OCI-LY1 (cell line): ENCODE results near the gene PDE8A.

ENCODE experiments used
- EZH2 ChIP-seq: fragments of 200-600 bp; sonication (generic), shearing (Covaris generic); IDR thresholded peaks from 2 replicates; pipeline ENCODE4 v1.8.0; 2017; ENCODE audit warnings: borderline replicate concordance, mixed run types, mild to moderate bottlenecking, antibody characterized with exemption, low read length, moderate library complexity, mixed read lengths
- TF ChIP-seq, protein P1 (sequence below): fragments of 200-600 bp; sonication (generic), shearing (Covaris generic); IDR thresholded peaks from 2 replicates; pipeline ENCODE4 v1.5.1; 2017; ENCODE audit warnings: mild to moderate bottlenecking, antibody characterized with exemption, low read length, moderate library complexity, mixed read lengths

DNA sequence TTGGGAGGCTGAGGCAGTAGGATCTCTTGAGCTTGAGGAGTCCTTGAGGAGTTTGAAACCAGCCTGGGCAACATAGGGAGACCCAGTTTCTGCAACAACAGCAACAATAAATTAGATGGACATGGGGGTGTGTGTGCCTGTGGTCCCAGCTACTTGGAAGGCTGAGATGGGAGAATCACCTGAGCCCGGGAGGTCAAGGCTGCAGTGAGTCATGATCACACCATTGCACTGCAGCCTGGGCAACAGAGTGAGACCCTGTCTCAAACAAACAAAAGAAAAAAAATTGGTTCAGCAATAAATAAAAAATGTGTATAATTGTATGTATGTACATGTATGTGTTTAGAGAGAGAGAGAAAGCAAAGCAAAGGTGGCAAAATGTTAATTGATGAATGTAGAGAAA lies 83.1 kb downstream of the PDE8A start:
- TF ChIP-seq, protein P1, sequence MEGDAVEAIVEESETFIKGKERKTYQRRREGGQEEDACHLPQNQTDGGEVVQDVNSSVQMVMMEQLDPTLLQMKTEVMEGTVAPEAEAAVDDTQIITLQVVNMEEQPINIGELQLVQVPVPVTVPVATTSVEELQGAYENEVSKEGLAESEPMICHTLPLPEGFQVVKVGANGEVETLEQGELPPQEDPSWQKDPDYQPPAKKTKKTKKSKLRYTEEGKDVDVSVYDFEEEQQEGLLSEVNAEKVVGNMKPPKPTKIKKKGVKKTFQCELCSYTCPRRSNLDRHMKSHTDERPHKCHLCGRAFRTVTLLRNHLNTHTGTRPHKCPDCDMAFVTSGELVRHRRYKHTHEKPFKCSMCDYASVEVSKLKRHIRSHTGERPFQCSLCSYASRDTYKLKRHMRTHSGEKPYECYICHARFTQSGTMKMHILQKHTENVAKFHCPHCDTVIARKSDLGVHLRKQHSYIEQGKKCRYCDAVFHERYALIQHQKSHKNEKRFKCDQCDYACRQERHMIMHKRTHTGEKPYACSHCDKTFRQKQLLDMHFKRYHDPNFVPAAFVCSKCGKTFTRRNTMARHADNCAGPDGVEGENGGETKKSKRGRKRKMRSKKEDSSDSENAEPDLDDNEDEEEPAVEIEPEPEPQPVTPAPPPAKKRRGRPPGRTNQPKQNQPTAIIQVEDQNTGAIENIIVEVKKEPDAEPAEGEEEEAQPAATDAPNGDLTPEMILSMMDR = no peak
- TF ChIP-seq EZH2 = no peak
